ENCODE data around the gene ANKMY1.

DNA sequence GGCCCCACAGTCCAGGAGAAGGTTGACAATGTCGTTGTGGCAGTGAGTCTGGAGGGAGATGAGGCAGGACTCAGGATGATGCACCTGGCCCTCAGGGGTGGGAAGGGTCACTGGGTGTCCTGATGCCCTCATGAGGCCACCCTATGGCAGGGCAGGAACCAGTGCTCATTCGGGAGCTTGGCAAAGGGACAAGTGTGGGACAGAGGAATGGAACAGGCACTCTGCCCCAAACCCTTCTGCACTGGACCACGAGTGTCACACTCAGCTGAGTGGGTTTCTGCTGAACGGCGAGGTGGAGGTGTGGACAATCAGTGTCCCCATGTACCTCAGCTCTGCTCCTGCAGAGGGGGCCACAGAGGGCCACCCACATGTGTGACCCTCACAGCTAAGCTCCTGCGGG, 32.0 kb downstream of the ANKMY1 start:
- TF ChIP-seq, protein P1, sequence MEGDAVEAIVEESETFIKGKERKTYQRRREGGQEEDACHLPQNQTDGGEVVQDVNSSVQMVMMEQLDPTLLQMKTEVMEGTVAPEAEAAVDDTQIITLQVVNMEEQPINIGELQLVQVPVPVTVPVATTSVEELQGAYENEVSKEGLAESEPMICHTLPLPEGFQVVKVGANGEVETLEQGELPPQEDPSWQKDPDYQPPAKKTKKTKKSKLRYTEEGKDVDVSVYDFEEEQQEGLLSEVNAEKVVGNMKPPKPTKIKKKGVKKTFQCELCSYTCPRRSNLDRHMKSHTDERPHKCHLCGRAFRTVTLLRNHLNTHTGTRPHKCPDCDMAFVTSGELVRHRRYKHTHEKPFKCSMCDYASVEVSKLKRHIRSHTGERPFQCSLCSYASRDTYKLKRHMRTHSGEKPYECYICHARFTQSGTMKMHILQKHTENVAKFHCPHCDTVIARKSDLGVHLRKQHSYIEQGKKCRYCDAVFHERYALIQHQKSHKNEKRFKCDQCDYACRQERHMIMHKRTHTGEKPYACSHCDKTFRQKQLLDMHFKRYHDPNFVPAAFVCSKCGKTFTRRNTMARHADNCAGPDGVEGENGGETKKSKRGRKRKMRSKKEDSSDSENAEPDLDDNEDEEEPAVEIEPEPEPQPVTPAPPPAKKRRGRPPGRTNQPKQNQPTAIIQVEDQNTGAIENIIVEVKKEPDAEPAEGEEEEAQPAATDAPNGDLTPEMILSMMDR (IDR thresholded peaks at IDR 0.05; ENCODE audit: poor library complexity): no peak
- TF ChIP-seq EZH2 (IDR thresholded peaks at IDR 0.05; ENCODE audit: borderline replicate concordance) (no peak), EZH2phosphoT487 (IDR thresholded peaks at IDR 0.05; ENCODE audit: low read depth, severe bottlenecking, unreplicated experiment) (no peak)

Data from hepatocyte (in vitro differentiated cells).